HG02973 (cell line): ENCODE data around the gene OR2M7.
"Not testable (repeated sequence)": the region's sequence is repeated elsewhere in the genome, so short reads cannot be mapped to it uniquely, and the experiment has no call there.

Source experiments
- ATAC-seq: cut with Tn5 transposase; IDR thresholded peaks from one replicate; pipeline ENCODE4 v1.9.1; 2021; ENCODE audit warnings: moderate library complexity; ENCODE audit not compliant: unreplicated experiment

Gene OR2M7, protein sequence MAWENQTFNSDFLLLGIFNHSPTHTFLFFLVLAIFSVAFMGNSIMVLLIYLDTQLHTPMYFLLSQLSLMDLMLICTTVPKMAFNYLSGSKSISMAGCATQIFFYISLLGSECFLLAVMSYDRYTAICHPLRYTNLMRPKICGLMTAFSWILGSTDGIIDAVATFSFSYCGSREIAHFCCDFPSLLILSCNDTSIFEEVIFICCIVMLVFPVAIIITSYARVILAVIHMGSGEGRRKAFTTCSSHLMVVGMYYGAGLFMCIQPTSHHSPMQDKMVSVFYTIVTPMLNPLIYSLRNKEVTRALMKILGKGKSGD

DNA sequence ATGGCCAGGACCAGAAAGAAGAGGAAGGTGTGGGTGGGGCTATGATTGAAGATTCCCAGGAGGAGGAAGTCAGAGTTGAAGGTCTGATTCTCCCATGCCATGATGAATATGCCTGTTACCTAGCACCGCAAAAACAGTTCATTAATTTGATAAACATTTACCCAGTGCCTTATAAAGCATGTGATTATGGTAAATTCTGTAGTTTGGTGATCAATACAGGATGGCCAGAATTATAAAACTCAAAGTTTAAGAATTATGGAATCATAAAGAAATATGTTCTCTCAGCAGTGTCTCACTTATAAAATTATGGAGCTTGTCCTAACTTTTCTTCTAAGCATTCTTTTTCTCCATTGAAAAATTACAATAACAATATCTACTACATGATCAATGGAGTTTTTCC lies at the start of gene OR2M7:
TSS of gene OR2M7 (minus strand) at position 101 of the 400 bp plus-strand sequence. CDS start at position 101, 0 bp downstream.
- ATAC-seq: no peak

DNA sequence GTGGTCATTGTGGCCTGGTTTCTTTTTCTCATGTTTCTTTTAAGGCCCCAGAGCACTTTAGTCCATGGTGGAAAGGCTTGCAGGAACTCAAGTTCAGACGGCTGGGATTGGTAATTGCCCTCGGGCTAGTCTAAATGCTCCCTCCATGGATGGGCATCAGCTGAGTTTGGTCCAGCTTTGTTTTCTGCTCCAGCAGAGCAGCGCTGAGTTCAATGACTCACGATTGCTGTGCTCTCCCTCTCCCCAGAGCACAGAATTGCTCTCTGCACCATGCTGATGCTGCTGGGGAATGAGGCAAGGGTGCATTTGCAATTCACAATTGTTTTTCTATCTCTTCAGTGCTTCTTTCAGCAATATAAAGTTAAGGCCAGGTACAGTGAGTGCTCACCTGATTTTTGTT lies 49.4 kb upstream of the OR2M7 start:
- no peak for ATAC-seq

DNA sequence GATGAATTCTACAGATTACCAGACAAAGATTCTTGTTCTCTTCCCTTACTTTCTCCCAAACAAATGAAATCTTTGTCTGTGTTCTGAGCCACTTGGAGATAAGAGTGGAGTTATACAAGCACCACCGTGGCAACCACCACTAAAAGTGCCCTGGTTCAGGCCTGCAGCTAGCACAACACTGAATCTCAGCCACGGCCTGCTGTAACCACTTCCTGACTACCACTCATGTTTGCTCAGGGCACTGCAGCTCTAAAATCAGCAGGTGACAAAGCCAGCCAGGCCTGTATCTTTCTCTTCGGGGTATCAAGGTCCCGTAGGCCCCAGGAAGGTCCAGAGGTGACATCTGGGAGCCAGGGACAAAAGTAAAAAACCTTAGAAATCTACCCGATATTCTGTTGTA lies 48.0 kb upstream of the OR2M7 start:
- ATAC-seq: no peak

DNA sequence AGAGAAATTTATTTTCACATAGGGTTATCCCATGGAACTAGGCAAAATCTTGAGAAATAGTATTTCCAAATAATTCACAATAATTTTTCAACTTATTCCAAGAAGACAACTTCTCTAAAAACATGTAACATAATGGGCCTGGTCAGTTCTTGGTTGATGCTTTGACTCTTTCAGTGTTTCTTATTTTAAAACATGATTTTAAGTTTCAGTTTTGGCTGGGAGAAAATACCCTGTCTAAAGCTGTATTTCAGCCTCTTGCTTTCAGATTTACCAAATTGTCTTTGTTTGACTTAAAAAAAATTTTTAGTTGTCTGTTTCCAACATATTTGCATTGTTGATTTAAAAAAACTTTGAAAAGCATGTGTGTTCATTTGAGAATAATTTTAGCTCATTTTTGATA lies 42.2 kb upstream of the OR2M7 start:
- no peak for ATAC-seq

DNA sequence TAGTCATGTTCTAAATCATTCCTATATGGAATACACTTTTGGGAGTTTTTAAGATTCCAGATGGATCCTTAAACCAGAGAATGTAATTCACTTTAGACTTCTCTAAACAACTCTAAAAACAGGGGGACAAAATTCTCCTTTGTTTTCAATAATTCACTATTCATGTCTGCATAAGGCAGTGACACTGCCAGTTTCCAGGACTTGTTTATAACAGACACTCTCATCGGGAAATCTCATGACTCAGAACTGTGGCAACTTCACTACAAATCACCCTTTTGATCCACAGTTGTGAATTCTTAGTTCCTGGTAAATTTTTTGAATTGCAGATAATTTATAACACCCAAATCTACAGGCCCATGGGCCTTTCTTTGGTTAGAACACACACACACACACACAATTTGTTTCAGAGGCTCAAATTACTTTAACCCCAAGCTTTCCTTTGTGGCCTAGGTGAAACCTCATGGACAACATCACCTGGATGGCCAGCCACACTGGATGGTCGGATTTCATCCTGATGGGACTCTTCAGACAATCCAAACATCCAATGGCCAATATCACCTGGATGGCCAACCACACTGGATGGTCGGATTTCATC lies 36.9 kb upstream of the OR2M7 start, which contains the start of gene OR2T4:
TSS of gene OR2T4 (plus strand) at position 545 of the 595 bp plus-strand sequence. CDS start at position 545, 0 bp downstream.
- ATAC-seq: no peak

DNA sequence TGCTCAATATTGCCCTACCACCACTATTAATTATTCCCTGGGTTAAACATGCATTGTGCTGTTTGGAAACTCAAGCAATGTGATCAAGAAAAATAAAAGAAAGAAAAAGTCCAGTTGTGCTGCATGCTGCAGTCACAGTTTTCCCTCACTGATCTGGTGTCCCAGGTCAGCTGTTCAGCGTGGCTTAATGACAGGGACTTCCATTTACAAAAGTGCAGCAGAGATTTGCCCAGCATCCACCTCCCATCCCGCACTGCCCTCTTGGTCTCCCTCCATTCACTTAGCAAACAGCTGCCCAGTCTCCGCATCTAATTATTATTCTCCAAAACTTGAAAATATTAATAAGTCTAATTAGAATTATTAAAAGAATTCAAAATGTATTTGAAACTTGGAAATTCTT lies 35.0 kb upstream of the OR2M7 start:
- ATAC-seq: no peak

DNA sequence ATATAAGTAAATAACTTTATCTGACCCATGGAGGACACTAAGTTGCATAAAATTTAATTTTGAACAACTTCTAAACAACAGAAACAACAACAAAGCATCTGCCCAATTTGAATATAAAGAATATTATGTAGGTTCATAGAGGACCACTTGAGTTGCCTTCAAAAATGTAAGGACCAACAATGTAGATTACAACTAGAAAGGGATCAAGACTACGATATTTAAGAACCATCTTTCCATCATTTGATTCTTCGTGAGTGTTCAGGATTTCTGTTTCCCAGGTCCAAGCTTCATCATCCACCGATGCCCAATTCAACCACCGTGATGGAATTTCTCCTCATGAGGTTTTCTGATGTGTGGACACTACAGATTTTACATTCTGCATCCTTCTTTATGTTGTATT lies 24.1 kb upstream of the OR2M7 start, which contains the start of gene OR14C36:
TSS of gene OR14C36 (plus strand) at position 301 of the 400 bp plus-strand sequence. CDS start at position 301, 0 bp downstream.
- ATAC-seq: no peak

DNA sequence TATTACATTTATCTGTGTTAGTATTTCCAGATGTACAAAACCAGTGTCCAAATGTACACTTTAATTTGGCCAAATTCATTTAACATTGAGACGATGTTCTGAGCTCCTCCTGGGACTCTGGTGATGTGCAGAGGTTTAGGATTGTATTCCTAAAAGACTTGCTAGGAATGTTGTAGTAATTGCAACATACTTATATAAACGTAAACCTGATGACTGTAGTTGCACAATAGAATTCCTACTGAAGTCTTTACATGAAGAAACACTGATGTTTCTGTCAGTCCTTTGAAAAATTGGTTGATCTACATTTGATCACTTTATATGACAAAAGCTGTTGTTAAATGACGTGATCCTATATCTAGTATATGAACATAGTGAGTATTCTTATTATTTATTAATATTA lies 19.1 kb upstream of the OR2M7 start:
- ATAC-seq: no peak

DNA sequence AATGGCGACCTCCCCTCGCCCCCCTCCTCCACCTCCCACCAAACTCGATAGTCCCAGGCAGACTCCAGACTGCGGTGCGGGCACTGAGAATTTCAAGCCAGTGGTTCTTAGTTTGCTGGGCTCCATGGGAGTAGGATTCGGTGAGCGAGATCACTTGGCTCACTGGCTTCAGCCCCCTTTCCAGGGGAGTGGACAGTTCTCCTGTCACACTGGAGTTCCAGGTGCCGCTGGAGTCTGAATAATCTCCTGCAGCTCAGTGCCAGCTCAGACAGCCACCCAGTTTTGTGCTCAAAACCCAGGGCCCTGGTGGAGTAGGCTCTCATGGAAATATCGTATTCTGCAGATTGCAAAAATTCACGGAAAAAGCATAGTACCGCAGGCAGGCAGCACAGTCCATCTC lies 7.6 kb downstream of the OR2M7 start:
- ATAC-seq: no peak

DNA sequence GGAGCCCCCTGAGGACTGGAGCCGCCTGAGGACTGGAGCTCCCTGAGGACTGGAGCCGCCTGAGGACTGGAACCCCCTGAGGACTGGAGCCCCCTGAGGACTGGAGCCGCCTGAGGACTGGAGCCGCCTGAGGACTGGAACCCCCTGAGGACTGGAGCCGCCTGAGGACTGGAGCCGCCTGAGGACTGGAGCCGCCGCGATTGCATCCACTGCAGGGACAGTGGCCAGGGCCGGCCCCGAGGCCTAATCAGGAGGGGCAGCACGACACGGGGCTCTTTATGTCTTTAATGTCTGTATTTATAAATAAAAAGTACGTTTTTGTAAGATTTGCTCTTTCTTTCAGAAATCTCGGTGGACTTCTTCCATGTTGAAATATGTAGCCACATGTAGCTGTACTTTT lies 17.6 kb downstream of the OR2M7 start:
- not testable (repeated sequence) for ATAC-seq

DNA sequence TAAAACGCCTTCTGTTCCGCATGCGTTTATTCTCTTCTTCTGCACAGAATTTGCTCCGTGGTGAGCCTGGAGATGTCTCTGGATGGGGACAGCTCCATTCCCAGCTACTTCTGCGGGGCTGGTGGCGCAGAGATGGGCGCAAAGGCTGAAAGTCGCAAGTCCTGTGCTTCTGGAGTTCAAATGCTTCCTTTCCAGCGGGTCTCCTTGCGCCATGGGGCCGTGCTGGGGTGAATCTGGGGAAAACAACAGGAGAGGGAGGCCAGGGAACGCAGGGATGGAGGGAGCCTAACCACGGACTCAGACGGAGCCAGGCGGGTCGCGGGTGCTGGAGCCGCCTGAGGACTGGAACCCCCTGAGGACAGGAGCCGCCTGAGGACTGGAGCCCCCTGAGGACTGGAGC lies 18.3 kb downstream of the OR2M7 start:
- ATAC-seq: no peak

DNA sequence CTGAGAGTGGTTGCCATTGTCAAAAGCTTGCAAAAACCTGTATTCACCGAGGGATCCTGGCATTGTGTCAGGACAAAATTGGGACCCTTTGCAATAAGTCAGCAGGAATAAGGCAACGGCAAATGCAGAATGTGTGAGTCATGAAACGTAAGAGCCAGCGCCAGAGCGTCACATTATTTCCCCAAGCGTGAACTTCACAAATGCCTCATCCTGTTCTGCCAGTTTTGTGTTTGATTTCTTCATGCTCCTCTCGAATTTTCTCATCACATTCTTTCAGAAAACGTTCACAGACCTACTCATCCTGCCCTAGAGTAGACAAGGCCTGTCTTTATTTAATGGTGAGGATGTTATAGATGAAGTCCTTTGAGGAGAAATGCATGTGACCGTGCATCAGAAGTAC lies 18.7 kb downstream of the OR2M7 start:
- ATAC-seq: not testable (repeated sequence)

DNA sequence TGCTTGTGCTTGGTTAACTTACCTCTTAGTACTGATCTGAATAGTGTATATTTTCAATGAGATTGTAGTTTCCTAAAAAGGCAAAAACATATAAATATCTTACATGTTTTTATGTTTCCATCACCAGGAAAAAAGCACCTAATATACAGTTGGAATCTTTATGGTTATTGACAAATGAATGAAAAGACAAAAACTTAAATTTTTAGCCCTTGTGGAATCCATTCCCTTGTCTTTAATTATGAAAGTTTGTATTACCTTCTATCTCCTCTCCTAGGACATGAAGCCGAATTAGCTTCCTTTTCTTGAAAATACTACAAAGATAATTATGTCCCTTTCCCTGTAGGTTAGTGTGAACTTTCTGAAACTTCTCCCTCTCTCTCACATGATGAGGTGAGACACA lies 21.0 kb downstream of the OR2M7 start, which contains the start of gene OR2T12:
TSS of gene OR2T12 (minus strand) at position 101 of the 400 bp plus-strand sequence. CDS start 7,846 bp downstream, outside the sequence.
- no peak for ATAC-seq

DNA sequence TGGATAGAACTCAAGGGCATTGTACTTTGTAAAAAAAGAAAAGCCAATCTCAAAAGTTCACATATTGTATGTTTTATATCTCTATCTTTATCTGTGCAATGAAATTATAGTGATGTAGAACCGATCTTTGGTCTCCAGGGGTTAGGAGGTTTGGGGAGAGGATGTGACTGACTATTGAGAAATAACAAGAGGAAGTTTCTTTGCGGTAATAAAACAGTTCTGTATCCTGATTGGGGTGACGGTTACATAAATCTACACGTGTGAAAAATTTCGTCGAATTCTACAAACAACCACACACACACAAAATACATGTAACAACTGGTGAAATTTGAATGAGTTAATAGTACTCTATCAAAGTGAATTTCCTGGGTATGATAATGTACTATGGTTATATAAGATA lies 36.0 kb downstream of the OR2M7 start:
- no peak for ATAC-seq

DNA sequence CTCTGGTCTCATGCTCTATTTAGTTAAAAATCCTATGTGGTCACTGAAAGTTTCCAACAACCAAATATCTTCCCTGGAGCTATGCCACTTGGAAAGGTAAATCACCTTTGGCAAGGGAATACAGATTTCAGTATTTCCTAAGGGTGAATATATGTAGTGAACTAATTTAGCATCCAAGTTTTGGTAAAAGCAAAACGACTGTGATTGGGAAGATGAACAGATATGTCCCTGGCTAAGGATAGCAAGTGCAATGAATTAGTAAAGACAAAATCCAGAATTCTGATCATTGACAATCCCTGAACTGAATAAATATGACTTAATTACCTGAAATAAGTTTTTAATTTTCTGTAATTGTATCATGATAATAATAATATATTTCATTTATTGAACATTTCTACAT lies 46.5 kb downstream of the OR2M7 start, which contains the start of gene OR2T33:
TSS of gene OR2T33 (minus strand) at position 101 of the 400 bp plus-strand sequence. CDS start 4,162 bp downstream, outside the sequence.
- no peak for ATAC-seq
